OCI-LY7 (cell line): ENCODE measurements around the gene OTUD4. TPM values are rescaled to one million over a fixed set of nuclear protein-coding genes. Genes with fewer than 3 reads are reported as not detected.
"Not testable (repeated sequence)": the region's sequence is repeated elsewhere in the genome, so short reads cannot be mapped to it uniquely, and the experiment has no call there.

Experiments
- BruUV-seq: library from RNA; stranded (reverse); fragments of 400-500 nt; replicated peaks from 2 replicates; lab custom pipeline; 2021; lab: Mats Ljungman, UMichigan
- CTCF ChIA-PET: fragments of 300-600 bp; sonication (Branson Sonifier 250); formaldehyde crosslinking; loops from one replicate; lab custom pipeline; 2022; ENCODE audit warnings: antibody characterized with exemption; ENCODE audit not compliant: unreplicated experiment; lab: Charles Lee
- POLR2A ChIA-PET: fragments of 300-600 bp; sonication (Branson Sonifier 250); formaldehyde crosslinking; loops from one replicate; lab custom pipeline; 2022; ENCODE audit warnings: antibody characterized with exemption; lab: Charles Lee
- DNase-seq: peaks from one replicate; pipeline ENCODE4 v3.0.0-alpha.2; 2015; ENCODE audit warnings: low spot score
- H2AFZ ChIP-seq: fragments of 200-600 bp; sonication (generic), shearing (Covaris generic); 2 replicates; pipeline ENCODE4 v1.6.1; 2014; ENCODE audit warnings: mild to moderate bottlenecking, antibody characterized with exemption, low read length, moderate library complexity
- H3K27ac ChIP-seq: fragments of 200-600 bp; sonication (generic); 2 replicates; pipeline ENCODE4 v1.5.1; 2014; ENCODE audit warnings: mixed run types, low read depth, mild to moderate bottlenecking, moderate library complexity, low read length, inconsistent platforms; ENCODE audit not compliant: poor library complexity, severe bottlenecking
- H3K36me3 ChIP-seq: fragments of 200-600 bp; sonication (generic); 2 replicates; pipeline ENCODE4 v1.6.1; 2014; ENCODE audit warnings: mild to moderate bottlenecking, antibody characterized with exemption, low read length, moderate library complexity, mixed read lengths; ENCODE audit not compliant: insufficient read depth
- H3K4me1 ChIP-seq: fragments of 200-600 bp; sonication (generic); 2 replicates; pipeline ENCODE4 v1.5.1; 2014; ENCODE audit warnings: mild to moderate bottlenecking, low read length; ENCODE audit not compliant: insufficient read depth, poor library complexity, severe bottlenecking
- H3K4me2 ChIP-seq: fragments of 200-600 bp; sonication (generic); 2 replicates; pipeline ENCODE4 v1.6.1; 2014; ENCODE audit warnings: mild to moderate bottlenecking, low read length
- H3K4me3 ChIP-seq: fragments of 200-600 bp; sonication (generic); 2 replicates; pipeline ENCODE4 v1.5.1; 2014; ENCODE audit warnings: mild to moderate bottlenecking, low read depth, low read length; ENCODE audit not compliant: poor library complexity, severe bottlenecking
- H3K79me2 ChIP-seq: fragments of 200-600 bp; sonication (generic); 2 replicates; pipeline ENCODE4 v1.6.1; 2016; ENCODE audit warnings: low read depth, mild to moderate bottlenecking, low read length, moderate library complexity, mixed read lengths; ENCODE audit not compliant: insufficient read depth
- H3K9me2 ChIP-seq: fragments of 200-600 bp; sonication (generic); 2 replicates; pipeline ENCODE4 v1.6.1; 2016; ENCODE audit warnings: mild to moderate bottlenecking, low read length, mixed read lengths; ENCODE audit not compliant: insufficient read depth
- H3K9me3 ChIP-seq: fragments of 200-600 bp; sonication (generic); 2 replicates; pipeline ENCODE4 v1.6.1; 2014; ENCODE audit warnings: mild to moderate bottlenecking, mixed run types, low read length, mixed read lengths
- H4K20me1 ChIP-seq: fragments of 200-600 bp; sonication (generic); 2 replicates; pipeline ENCODE4 v1.6.1; 2014; ENCODE audit warnings: mild to moderate bottlenecking, antibody characterized with exemption, low read length, moderate library complexity, mixed read lengths; ENCODE audit not compliant: insufficient read depth
- EZH2phosphoT487 ChIP-seq: fragments of 200-600 bp; sonication (generic); IDR thresholded peaks from 2 replicates; pipeline ENCODE4 v1.6.1; 2018; ENCODE audit warnings: low read depth, borderline replicate concordance, mild to moderate bottlenecking, mixed run types, antibody characterized with exemption, low read length, moderate library complexity, mixed read lengths
- intact Hi-C: fragments of 100-400 bp; cut with micrococcal nuclease; formaldehyde crosslinking; loops from one replicate; pipeline ENCODE4 v1.10.0; 2022; ENCODE audit not compliant: unreplicated experiment
- total RNA-seq, 2 experiments: library from RNA; depleted of rRNA in 1 of 2; stranded (reverse); fragments of >200 nt in 1 of 2; shearing (Covaris generic) in 1 of 2; gene quantifications; 2 replicates each; pipeline ENCODE4 v1.2.3, GENCODE V29; 2014 to 2022
- TF ChIP-seq, protein P1 (sequence below): fragments of 200-600 bp; sonication (generic); conservative IDR thresholded peaks from 2 replicates; pipeline ENCODE4 v1.5.1; 2014; ENCODE audit warnings: mild to moderate bottlenecking, antibody characterized with exemption, low read length, moderate library complexity, mixed read lengths

The OTUD4 gene
- total RNA-seq, 2 experiments from 2014 or later: 23.4 to 54.9 TPM

GRCh38 chr4:145153904-145154298, 26.5 kb downstream of the OTUD4 start:
- POLR2A ChIA-PET: interaction anchor here (0.6 to 1.2 kb wide), 3 partner anchors 16 to 1219 kb away, joined by 3 read pairs; no protein-coding TSS in a partner anchor
- intact Hi-C loops: loop anchor here (2.0 kb wide), 1 partner anchor 465 kb away; the partner anchor contains the start of gene MMAA
- H3K27ac ChIP-seq: no peak overlapping the region
- H2AFZ ChIP-seq: no peak overlapping the region
- peaks cover 92% of the 10 kb centered on the region for H3K36me3 ChIP-seq
- 0 out of 2 replicates have a peak, but pooled peaks cover 6% of the 10 kb centered on the region for H4K20me1 ChIP-seq
- BruUV-seq: no TSS peak
- no peaks in the 10 kb centered on the region for H3K9me2 ChIP-seq
- no peak for DNase-seq
- no peak overlapping the region for H3K4me3 ChIP-seq
- CTCF ChIA-PET: no interaction called here
- H3K9me3 ChIP-seq: no peaks in the 10 kb centered on the region
- H3K4me1 ChIP-seq: peaks cover 22% of the 10 kb centered on the region
- H3K79me2 ChIP-seq: 0 out of 2 replicates have a peak, but pooled peaks cover 2% of the 10 kb centered on the region
- no peak for TF ChIP-seq EZH2phosphoT487
- TF ChIP-seq, protein P1, sequence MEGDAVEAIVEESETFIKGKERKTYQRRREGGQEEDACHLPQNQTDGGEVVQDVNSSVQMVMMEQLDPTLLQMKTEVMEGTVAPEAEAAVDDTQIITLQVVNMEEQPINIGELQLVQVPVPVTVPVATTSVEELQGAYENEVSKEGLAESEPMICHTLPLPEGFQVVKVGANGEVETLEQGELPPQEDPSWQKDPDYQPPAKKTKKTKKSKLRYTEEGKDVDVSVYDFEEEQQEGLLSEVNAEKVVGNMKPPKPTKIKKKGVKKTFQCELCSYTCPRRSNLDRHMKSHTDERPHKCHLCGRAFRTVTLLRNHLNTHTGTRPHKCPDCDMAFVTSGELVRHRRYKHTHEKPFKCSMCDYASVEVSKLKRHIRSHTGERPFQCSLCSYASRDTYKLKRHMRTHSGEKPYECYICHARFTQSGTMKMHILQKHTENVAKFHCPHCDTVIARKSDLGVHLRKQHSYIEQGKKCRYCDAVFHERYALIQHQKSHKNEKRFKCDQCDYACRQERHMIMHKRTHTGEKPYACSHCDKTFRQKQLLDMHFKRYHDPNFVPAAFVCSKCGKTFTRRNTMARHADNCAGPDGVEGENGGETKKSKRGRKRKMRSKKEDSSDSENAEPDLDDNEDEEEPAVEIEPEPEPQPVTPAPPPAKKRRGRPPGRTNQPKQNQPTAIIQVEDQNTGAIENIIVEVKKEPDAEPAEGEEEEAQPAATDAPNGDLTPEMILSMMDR: no peak
- no peak overlapping the region for H3K4me2 ChIP-seq

- ChIA-PET CTCF (no interaction called here), POLR2A (interaction anchor here (0.9 kb wide), 1 partner anchor 16 kb away, joined by 3 read pairs; no protein-coding TSS in a partner anchor)
- Histone ChIP-seq H4K20me1 (0 out of 2 replicates have a peak, but pooled peaks cover 6% of the 10 kb centered on the region), H3K36me3 (peaks cover 93% of the 10 kb centered on the region), H3K4me2 (no peak overlapping the region), H2AFZ (no peak overlapping the region), H3K9me2 (no peaks in the 10 kb centered on the region), H3K79me2 (0 out of 2 replicates have a peak, but pooled peaks cover 2% of the 10 kb centered on the region), H3K9me3 (no peaks in the 10 kb centered on the region), H3K27ac (no peak overlapping the region), H3K4me3 (no peak overlapping the region), H3K4me1 (peaks cover 22% of the 10 kb centered on the region)
- TF ChIP-seq, protein P1: no peak
- no peak for TF ChIP-seq EZH2phosphoT487
- no TSS peak for BruUV-seq
- DNase-seq: no peak
- intact Hi-C loops: no loop called here
Observed at GRCh38 chr4:145153181-145153903, 27.0 kb downstream of the OTUD4 start.

- Histone ChIP-seq H2AFZ (no peak overlapping the region), H3K79me2 (no peaks in the 10 kb centered on the region), H3K27ac (no peak overlapping the region), H3K4me3 (no peak overlapping the region), H3K4me2 (no peak overlapping the region), H3K36me3 (peaks cover 97% of the 10 kb centered on the region), H4K20me1 (0 out of 2 replicates have a peak, but pooled peaks cover 6% of the 10 kb centered on the region), H3K9me3 (no peaks in the 10 kb centered on the region), H3K9me2 (no peaks in the 10 kb centered on the region), H3K4me1 (peaks cover 6% of the 10 kb centered on the region)
- no TSS peak for BruUV-seq
- no peak for TF ChIP-seq EZH2phosphoT487
- TF ChIP-seq, protein P1: no peak
- CTCF ChIA-PET: no interaction called here
- no peak for DNase-seq
- intact Hi-C loops: no loop called here
- POLR2A ChIA-PET: interaction anchor here (1.0 to 1.4 kb wide), 3 partner anchors 12 to 43 kb away, joined by 3 to 6 read pairs (median 4); no protein-coding TSS in a partner anchor
Observed at GRCh38 chr4:145148980-145149379, 31.4 kb downstream of the OTUD4 start.

DNA sequence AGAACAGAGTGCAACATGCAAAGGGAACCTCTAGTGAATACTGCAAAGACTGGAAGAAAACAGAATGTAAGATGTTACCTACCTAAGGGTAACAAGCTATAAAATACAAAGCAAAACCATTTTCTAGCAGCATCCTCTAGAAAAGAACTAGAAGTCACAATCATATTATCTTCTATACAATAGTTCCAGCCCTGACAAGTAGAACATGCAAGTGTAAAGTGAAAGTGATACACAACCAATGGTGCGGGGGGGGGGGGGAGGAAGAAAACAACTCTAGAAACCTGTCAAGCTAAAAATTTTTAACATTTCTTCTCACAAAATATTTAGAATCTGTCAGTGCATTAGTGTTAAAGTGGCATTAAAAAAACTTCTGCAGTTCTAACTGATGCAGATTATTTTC, 44.2 kb downstream of the OTUD4 start:
- H3K27ac ChIP-seq, POLR2A ChIA-PET, CTCF ChIA-PET: not testable (repeated sequence)

More for the DNA sequence above, 44.2 kb downstream of the OTUD4 start:
- H3K79me2 ChIP-seq, DNase-seq, BruUV-seq, H3K4me1 ChIP-seq, intact Hi-C loops, H3K9me3 ChIP-seq, H3K4me2 ChIP-seq, H3K9me2 ChIP-seq, H4K20me1 ChIP-seq, H3K4me3 ChIP-seq, H2AFZ ChIP-seq: not testable (repeated sequence)
- H3K36me3 ChIP-seq: peaks cover 88% of the 10 kb centered on the region
